IMR-90 (cell line): Measurements from ENCODE around the gene CDY2B.
"Not testable (repeated sequence)": the region's sequence is repeated elsewhere in the genome, so short reads cannot be mapped to it uniquely, and the experiment has no call there.

Experiments
- CEBPB ChIP-seq: IDR thresholded peaks from 2 replicates; pipeline ENCODE4 v1.6.1; 2012; ENCODE audit warnings: low read depth, low read length, improper control_type of control experiment
- CHD1 ChIP-seq: IDR thresholded peaks from 2 replicates; pipeline ENCODE4 v1.6.1; 2012; ENCODE audit warnings: low read depth, low read length, improper control_type of control experiment
- FOS ChIP-seq: fragments of 150-350 bp; IDR thresholded peaks from 2 replicates; pipeline ENCODE4 v1.6.1; 2016; ENCODE audit warnings: low read depth, low read length
- MAFK ChIP-seq: IDR thresholded peaks from 2 replicates; pipeline ENCODE4 v1.6.1; 2012; ENCODE audit warnings: low read depth, low read length, improper control_type of control experiment
- NFE2L2 ChIP-seq: fragments of 150-350 bp; IDR thresholded peaks from 2 replicates; pipeline ENCODE4 v1.6.1; 2016; ENCODE audit warnings: low read depth, mild to moderate bottlenecking, low read length
- POLR2A ChIP-seq: IDR thresholded peaks from 2 replicates; pipeline ENCODE4 v1.6.1; 2012; ENCODE audit warnings: mild to moderate bottlenecking, low read depth, low read length
- RAD21 ChIP-seq: IDR thresholded peaks from 2 replicates; pipeline ENCODE4 v1.6.1; 2012; ENCODE audit warnings: low read length, improper control_type of control experiment
- RFX5 ChIP-seq: IDR thresholded peaks from 2 replicates; pipeline ENCODE4 v1.8.0; 2012; ENCODE audit warnings: low read depth, mild to moderate bottlenecking, low read length, moderate library complexity
- SMC3 ChIP-seq: fragments of 150-350 bp; IDR thresholded peaks from 2 replicates; pipeline ENCODE4 v1.6.1; 2016; ENCODE audit warnings: low read depth, mild to moderate bottlenecking, antibody characterized with exemption, low read length, moderate library complexity
- TF ChIP-seq, protein P1 (sequence below): conservative IDR thresholded peaks from 2 replicates; pipeline ENCODE4 v1.5.1; 2012; ENCODE audit warnings: mild to moderate bottlenecking, low read depth, low read length, improper control_type of control experiment
- TF ChIP-seq, protein P2 (sequence below): fragments of 150-350 bp; IDR thresholded peaks from 2 replicates; pipeline ENCODE4 v1.6.1; 2017; ENCODE audit warnings: mild to moderate bottlenecking, antibody characterized with exemption, low read length, low read depth

DNA sequence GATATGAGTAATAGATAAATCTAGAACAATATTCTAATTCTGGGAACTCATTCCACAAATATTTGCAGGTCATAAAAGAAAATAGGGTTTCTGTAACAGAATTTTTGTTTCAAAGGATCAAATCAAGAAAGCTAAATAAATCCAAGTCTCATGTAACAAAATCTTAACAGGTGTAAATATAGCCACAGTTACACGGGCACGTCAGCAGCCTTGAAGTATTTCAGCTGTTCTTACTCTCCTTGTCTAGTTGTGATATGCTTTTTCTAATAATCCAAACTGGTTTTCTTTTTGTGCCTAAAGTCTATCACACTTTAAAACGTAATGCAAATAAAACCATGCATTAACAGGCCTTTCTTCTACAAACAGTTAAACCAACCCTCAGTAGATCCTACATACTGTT, 9.3 kb downstream of the CDY2B start:
- TF ChIP-seq, protein P1, sequence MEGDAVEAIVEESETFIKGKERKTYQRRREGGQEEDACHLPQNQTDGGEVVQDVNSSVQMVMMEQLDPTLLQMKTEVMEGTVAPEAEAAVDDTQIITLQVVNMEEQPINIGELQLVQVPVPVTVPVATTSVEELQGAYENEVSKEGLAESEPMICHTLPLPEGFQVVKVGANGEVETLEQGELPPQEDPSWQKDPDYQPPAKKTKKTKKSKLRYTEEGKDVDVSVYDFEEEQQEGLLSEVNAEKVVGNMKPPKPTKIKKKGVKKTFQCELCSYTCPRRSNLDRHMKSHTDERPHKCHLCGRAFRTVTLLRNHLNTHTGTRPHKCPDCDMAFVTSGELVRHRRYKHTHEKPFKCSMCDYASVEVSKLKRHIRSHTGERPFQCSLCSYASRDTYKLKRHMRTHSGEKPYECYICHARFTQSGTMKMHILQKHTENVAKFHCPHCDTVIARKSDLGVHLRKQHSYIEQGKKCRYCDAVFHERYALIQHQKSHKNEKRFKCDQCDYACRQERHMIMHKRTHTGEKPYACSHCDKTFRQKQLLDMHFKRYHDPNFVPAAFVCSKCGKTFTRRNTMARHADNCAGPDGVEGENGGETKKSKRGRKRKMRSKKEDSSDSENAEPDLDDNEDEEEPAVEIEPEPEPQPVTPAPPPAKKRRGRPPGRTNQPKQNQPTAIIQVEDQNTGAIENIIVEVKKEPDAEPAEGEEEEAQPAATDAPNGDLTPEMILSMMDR: not testable (repeated sequence)
- TF ChIP-seq POLR2A, SMC3, MAFK, RFX5, NFE2L2, RAD21, FOS, CEBPB, CHD1: not testable (repeated sequence)
- TF ChIP-seq, protein P2, sequence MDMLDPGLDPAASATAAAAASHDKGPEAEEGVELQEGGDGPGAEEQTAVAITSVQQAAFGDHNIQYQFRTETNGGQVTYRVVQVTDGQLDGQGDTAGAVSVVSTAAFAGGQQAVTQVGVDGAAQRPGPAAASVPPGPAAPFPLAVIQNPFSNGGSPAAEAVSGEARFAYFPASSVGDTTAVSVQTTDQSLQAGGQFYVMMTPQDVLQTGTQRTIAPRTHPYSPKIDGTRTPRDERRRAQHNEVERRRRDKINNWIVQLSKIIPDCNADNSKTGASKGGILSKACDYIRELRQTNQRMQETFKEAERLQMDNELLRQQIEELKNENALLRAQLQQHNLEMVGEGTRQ: not testable (repeated sequence)
